Trophoblast cell (in vitro differentiated cells and primary cell): Measurements from ENCODE around the gene NELFB.

Source experiments
- DNase-seq, 2 donors: peaks; one replicate each; pipeline ENCODE4 v3.0.0-alpha.2; 2016
- H2AFZ ChIP-seq: 2 replicates; pipeline ENCODE4 v1.6.1; 2013; ENCODE audit warnings: low read length, moderate library complexity, mild to moderate bottlenecking; ENCODE audit not compliant: insufficient read depth, poor library complexity
- H2AK5ac ChIP-seq: 2 replicates; pipeline ENCODE4 v1.6.1; 2013; ENCODE audit warnings: mild to moderate bottlenecking, low read length
- H2BK120ac ChIP-seq: 2 replicates; pipeline ENCODE4 v1.6.1; 2013; ENCODE audit warnings: low read length, mild to moderate bottlenecking, moderate library complexity; ENCODE audit not compliant: insufficient read depth, poor library complexity
- H2BK12ac ChIP-seq: 2 replicates; pipeline ENCODE4 v1.6.1; 2013; ENCODE audit warnings: mild to moderate bottlenecking, low read length, moderate library complexity
- H2BK5ac ChIP-seq: 2 replicates; pipeline ENCODE4 v1.6.1; 2013; ENCODE audit warnings: low read length, low read depth, moderate library complexity, mild to moderate bottlenecking; ENCODE audit not compliant: poor library complexity
- H3K14ac ChIP-seq: 2 replicates; pipeline ENCODE4 v1.6.1; 2013; ENCODE audit warnings: mild to moderate bottlenecking, low read length
- H3K18ac ChIP-seq: 2 replicates; pipeline ENCODE4 v1.6.1; 2013; ENCODE audit warnings: mild to moderate bottlenecking, low read length
- H3K23ac ChIP-seq: 2 replicates; pipeline ENCODE4 v1.6.1; 2013; ENCODE audit warnings: low read length
- H3K27ac ChIP-seq: 2 replicates; pipeline ENCODE4 v1.5.1; 2013; ENCODE audit warnings: low read depth, mild to moderate bottlenecking, inconsistent platforms, low read length, moderate library complexity
- H3K27me3 ChIP-seq: 2 replicates; pipeline ENCODE4 v1.6.1; 2013; ENCODE audit warnings: inconsistent platforms, mild to moderate bottlenecking, low read length, moderate library complexity; ENCODE audit not compliant: insufficient read depth
- H3K36me3 ChIP-seq, 2 experiments: 1 replicate in 1 of 2; 2 replicates in 1 of 2; pipeline ENCODE4 v1.6.1; 2013; ENCODE audit warnings: low read length in 2 of 2, mild to moderate bottlenecking in 2 of 2, moderate library complexity in 1 of 2; ENCODE audit not compliant: insufficient read depth in 2 of 2, control insufficient read depth in 1 of 2
- H3K4ac ChIP-seq: 2 replicates; pipeline ENCODE4 v1.6.1; 2013; ENCODE audit warnings: low read depth, mild to moderate bottlenecking, low read length, moderate library complexity
- H3K4me1 ChIP-seq, 2 experiments: 1 replicate in 1 of 2; 2 replicates in 1 of 2; pipeline ENCODE4 v1.6.1; 2013; ENCODE audit warnings: low read length in 2 of 2, mild to moderate bottlenecking in 2 of 2, moderate library complexity in 1 of 2; ENCODE audit not compliant: insufficient read depth in 2 of 2, control insufficient read depth in 1 of 2
- H3K4me2 ChIP-seq: 2 replicates; pipeline ENCODE4 v1.6.1; 2013; ENCODE audit warnings: inconsistent platforms, mild to moderate bottlenecking, low read length, moderate library complexity
- H3K4me3 ChIP-seq: 2 replicates; pipeline ENCODE4 v1.5.1; 2013; ENCODE audit warnings: mild to moderate bottlenecking, low read depth, low read length, inconsistent platforms
- H3K79me1 ChIP-seq: one replicate; pipeline ENCODE4 v1.6.1; 2013; ENCODE audit warnings: low read length
- H3K79me2 ChIP-seq: 2 replicates; pipeline ENCODE4 v1.6.1; 2013; ENCODE audit warnings: low read length, mild to moderate bottlenecking; ENCODE audit not compliant: control insufficient read depth, insufficient read depth, poor library complexity
- H3K9ac ChIP-seq: 2 replicates; pipeline ENCODE4 v1.6.1; 2013; ENCODE audit warnings: mild to moderate bottlenecking, low read length
- H3K9me3 ChIP-seq: 2 replicates; pipeline ENCODE4 v1.6.1; 2013; ENCODE audit warnings: low read depth, mild to moderate bottlenecking, control low read depth, inconsistent platforms, low read length; ENCODE audit not compliant: insufficient read depth
- H4K12ac ChIP-seq: 2 replicates; pipeline ENCODE4 v1.6.1; 2013; ENCODE audit warnings: low read depth, mild to moderate bottlenecking, low read length, moderate library complexity
- H4K8ac ChIP-seq: 2 replicates; pipeline ENCODE4 v1.6.1; 2013; ENCODE audit warnings: low read depth, mild to moderate bottlenecking, low read length, moderate library complexity
- H4K91ac ChIP-seq: one replicate; pipeline ENCODE4 v1.6.1; 2013; ENCODE audit warnings: low read depth, mild to moderate bottlenecking, low read length, moderate library complexity
- WGBS: extraction: QIAGEN DNeasy Blood & Tissue Kit; methylation state at CpG from one replicate; pipeline ENCODE4 v1.1.7; 2013; ENCODE audit warnings: missing lambda C conversion rate; ENCODE audit not compliant: insufficient read length, insufficient coverage; ENCODE audit errors: extremely low coverage; 5-methylcytosine and 5-hydroxymethylcytosine counted together

NELFB gene

GRCh38 chr9:137226338-137227053 is 28.6 kb upstream of the NELFB start:
- no peak overlapping the region for H3K18ac ChIP-seq
- no peak overlapping the region for H4K8ac ChIP-seq
- no peak overlapping the region for H3K4me3 ChIP-seq
- no peaks in the 10 kb centered on the region for H3K36me3 ChIP-seq
- no peak overlapping the region for H3K4me2 ChIP-seq
- H3K27me3 ChIP-seq, result no peaks in the 10 kb centered on the region
- H3K14ac ChIP-seq, result no peak overlapping the region
- H3K9me3 ChIP-seq, result peaks cover 3% of the 10 kb centered on the region
- peak; percentile 96 for DNase-seq
- WGBS, result no CpG with 5 or more reads among the region's 18 CpGs
- no peak overlapping the region for H3K9ac ChIP-seq
- no peak overlapping the region for H4K12ac ChIP-seq
- no peak overlapping the region for H2BK5ac ChIP-seq
- H2BK12ac ChIP-seq, result no peak overlapping the region
- no peak overlapping the region for H2AK5ac ChIP-seq
- H2AFZ ChIP-seq, result no peak overlapping the region
- H3K79me2 ChIP-seq, result peaks cover 2% of the 10 kb centered on the region
- H2BK120ac ChIP-seq, result no peak overlapping the region
- H3K79me1 ChIP-seq, result peaks cover 7% of the 10 kb centered on the region
- no peak overlapping the region for H4K91ac ChIP-seq
- H3K27ac ChIP-seq, result no peak overlapping the region
- no peak overlapping the region for H3K23ac ChIP-seq
- H3K4ac ChIP-seq, result no peak overlapping the region
- peaks cover 19 to 29% of the 10 kb centered on the region in 2 experiments for H3K4me1 ChIP-seq

DNA sequence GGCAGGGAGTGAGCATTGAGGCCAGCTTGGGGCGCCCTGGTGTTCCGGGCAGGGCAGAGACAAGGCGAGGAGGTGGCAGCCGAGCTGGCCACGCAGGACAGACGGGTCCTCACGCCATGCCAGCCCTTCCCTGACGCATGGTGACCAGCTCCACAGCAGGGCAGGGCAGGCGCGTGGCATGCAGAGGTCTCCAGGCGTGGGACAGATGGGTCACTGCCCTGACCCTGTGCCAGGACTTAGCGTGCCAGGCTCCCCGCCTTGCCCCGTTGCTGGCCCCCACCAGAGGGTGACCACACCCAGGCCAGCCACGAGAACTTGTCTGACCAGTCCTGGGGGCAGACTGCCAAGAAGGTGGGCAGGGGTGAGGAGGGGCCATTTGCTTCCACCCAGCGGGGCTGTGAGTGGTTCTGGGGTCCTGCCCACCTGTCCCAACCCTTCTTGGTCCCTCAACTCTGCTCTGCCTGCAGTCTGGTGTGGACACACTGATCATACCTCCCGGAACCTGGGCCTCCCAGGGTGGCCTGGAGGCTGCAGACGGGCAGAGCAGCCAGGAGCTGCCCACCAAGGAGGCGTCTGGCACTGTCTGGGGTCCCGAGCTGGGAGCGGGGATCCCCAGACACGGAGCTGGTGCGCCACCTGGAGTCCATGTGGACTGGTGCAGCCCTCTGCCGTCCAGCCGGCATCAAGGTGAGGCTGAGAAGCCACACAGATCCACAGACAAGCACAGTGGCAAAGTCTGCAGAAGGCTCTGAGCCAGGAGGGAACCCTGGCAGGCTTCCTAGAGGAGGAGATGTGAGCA is 27.9 kb upstream of the NELFB start, which contains the start of gene RNF224:
RNF224 (plus strand) TSS at position 449 of the 799 bp plus-strand sequence. CDS start 834 bp downstream, outside the sequence.
- Histone ChIP-seq H2BK5ac (no peak within 1 kb of the TSS), H3K79me2 (peaks cover 2% of the 10 kb centered on the region), H3K9ac (peak within 1 kb of the TSS; percentile 28), H3K9me3 (peaks cover 3% of the 10 kb centered on the region), H3K4me1 (peaks cover 18 to 27% of the 10 kb centered on the region in 2 experiments), H4K12ac (no peak within 1 kb of the TSS), H4K8ac (no peak within 1 kb of the TSS), H3K27ac (no peak within 1 kb of the TSS), H2AK5ac (peak within 1 kb of the TSS; percentile 44), H3K27me3 (no peaks in the 10 kb centered on the region), H3K79me1 (peaks cover 6% of the 10 kb centered on the region), H3K18ac (no peak within 1 kb of the TSS), H2BK12ac (no peak within 1 kb of the TSS), H3K4me3 (no peak within 1 kb of the TSS), H2BK120ac (no peak within 1 kb of the TSS), H3K36me3 (no peaks in the 10 kb centered on the region), H4K91ac (no peak within 1 kb of the TSS), H3K23ac (no peak within 1 kb of the TSS), H2AFZ (no peak within 1 kb of the TSS), H3K4ac (no peak within 1 kb of the TSS), H3K4me2 (no peak within 1 kb of the TSS), H3K14ac (no peak within 1 kb of the TSS)
- WGBS, result no CpG with 5 or more reads among the region's 25 CpGs
- peak; percentile 77 to 87 for DNase-seq

- no CpG with 5 or more reads among the region's 18 CpGs for WGBS
- no peak overlapping the region for H3K4ac ChIP-seq
- peaks cover 3% of the 10 kb centered on the region for H3K79me1 ChIP-seq
- no peak overlapping the region for H2BK12ac ChIP-seq
- peaks cover 13 to 21% of the 10 kb centered on the region in 2 experiments for H3K4me1 ChIP-seq
- no peak overlapping the region for H3K4me3 ChIP-seq
- no peak overlapping the region for H2BK120ac ChIP-seq
- no peak overlapping the region for H4K91ac ChIP-seq
- H3K18ac ChIP-seq, result no peak overlapping the region
- no peak overlapping the region for H4K8ac ChIP-seq
- H3K27me3 ChIP-seq, result no peaks in the 10 kb centered on the region
- H4K12ac ChIP-seq, result no peak overlapping the region
- H3K23ac ChIP-seq, result no peak overlapping the region
- H3K9ac ChIP-seq, result no peak overlapping the region
- H3K27ac ChIP-seq, result no peak overlapping the region
- H3K36me3 ChIP-seq, result no peaks in the 10 kb centered on the region
- DNase-seq, result no peak
- peaks cover 3% of the 10 kb centered on the region for H3K9me3 ChIP-seq
- H2AFZ ChIP-seq, result no peak overlapping the region
- H3K14ac ChIP-seq, result no peak overlapping the region
- peaks cover 2% of the 10 kb centered on the region for H3K79me2 ChIP-seq
- H2AK5ac ChIP-seq, result no peak overlapping the region
- no peak overlapping the region for H2BK5ac ChIP-seq
- no peak overlapping the region for H3K4me2 ChIP-seq
Observed at GRCh38 chr9:137227853-137228505, 27.1 kb upstream of the NELFB start.

DNA sequence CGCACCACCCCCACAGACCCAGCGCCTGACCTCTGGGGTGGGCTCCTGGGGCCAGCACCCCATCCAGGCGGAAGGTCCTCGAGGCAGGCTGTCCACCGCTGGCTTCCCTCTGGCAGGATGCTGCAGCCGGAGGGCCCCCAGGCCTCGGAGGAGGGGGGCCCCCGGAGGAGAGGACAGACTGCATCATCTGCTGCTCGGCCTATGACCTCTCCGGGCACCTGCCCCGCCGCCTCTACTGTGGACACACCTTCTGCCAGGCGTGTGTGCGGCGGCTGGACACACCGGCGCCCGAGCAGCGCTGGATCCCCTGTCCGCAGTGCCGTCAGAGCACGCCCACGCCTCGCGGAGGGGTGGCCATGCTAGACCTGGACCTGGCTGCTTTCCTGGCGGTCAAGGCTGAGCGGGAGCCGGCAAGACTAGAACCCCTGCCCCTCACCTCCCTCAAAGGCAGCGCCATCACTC is 26.6 kb upstream of the NELFB start:
- Histone ChIP-seq H3K14ac (no peak overlapping the region), H4K91ac (no peak overlapping the region), H2BK5ac (no peak overlapping the region), H4K8ac (no peak overlapping the region), H3K27ac (no peak overlapping the region), H4K12ac (no peak overlapping the region), H3K23ac (no peak overlapping the region), H2BK120ac (no peak overlapping the region), H3K18ac (no peak overlapping the region), H3K4ac (no peak overlapping the region), H3K79me2 (peaks cover 2% of the 10 kb centered on the region), H3K36me3 (no peaks in the 10 kb centered on the region), H3K9ac (no peak overlapping the region), H3K4me3 (no peak overlapping the region), H3K4me1 (peaks cover 13 to 20% of the 10 kb centered on the region in 2 experiments), H2AK5ac (no peak overlapping the region), H3K79me1 (peaks cover 3% of the 10 kb centered on the region), H3K9me3 (peaks cover 3% of the 10 kb centered on the region), H2BK12ac (no peak overlapping the region), H3K4me2 (no peak overlapping the region), H2AFZ (no peak overlapping the region), H3K27me3 (no peaks in the 10 kb centered on the region)
- no peak for DNase-seq
- no CpG with 5 or more reads among the region's 29 CpGs for WGBS
